HepG2 (cell line): ENCODE data around the gene NEURL1.

Experiments
- DDIT3 ChIP-seq: sonication (generic); formaldehyde crosslinking; IDR thresholded peaks from 2 replicates; pipeline ENCODE4 v1.4.0; 2020; ENCODE audit warnings: mild to moderate bottlenecking, missing genetic modification reagents
- JDP2 ChIP-seq: sonication (generic); formaldehyde crosslinking; IDR thresholded peaks from 2 replicates; pipeline ENCODE4 v1.8.1; 2022; ENCODE audit warnings: missing genetic modification reagents, borderline replicate concordance
- NPAS2 ChIP-seq: sonication (generic); formaldehyde crosslinking; IDR thresholded peaks from 2 replicates; pipeline ENCODE4 v1.8.0; 2022; ENCODE audit warnings: mild to moderate bottlenecking, missing genetic modification reagents, borderline replicate concordance
- RAD21 ChIP-seq: fragments of 450-650 bp; formaldehyde crosslinking; IDR thresholded peaks from 2 replicates; pipeline ENCODE4 v1.5.0; 2020; ENCODE audit warnings: mild to moderate bottlenecking
- RBFOX2 ChIP-seq: fragments of 200-400 bp; formaldehyde crosslinking; IDR thresholded peaks from 2 replicates; pipeline ENCODE4 v1.6.1; 2017; ENCODE audit warnings: low read depth, mild to moderate bottlenecking, low read length

DNA sequence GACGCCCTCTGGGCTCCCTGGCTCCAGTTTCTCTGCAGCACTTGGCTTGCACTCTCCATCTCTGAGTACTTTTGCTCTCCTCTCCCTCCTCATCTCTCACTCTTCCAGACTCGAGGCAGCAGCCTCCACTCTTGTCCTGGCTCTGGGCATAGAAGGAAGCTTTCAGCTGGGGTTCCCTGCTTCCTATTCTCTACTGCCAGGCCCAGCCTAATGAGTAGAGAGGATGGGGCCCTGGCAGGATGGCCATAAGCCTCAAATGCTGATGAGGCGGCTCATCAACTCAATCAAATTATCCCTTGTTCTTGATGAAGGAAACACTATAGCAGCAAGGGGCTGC, 55.8 kb downstream of the NEURL1 start:
- TF ChIP-seq NPAS2, result no peak
- TF ChIP-seq JDP2 (CRISPR knock-in tag), result no peak
- TF ChIP-seq DDIT3 (CRISPR knock-in tag), result no peak
- no peak for TF ChIP-seq RBFOX2
- TF ChIP-seq RAD21, result no peak
